Gastroesophageal sphincter (tissue), 3 donors: ENCODE measurements around the gene ZBTB46.

Source experiments
- POLR2AphosphoS5 ChIP-seq: sonication (generic); formaldehyde crosslinking; IDR thresholded peaks from one replicate; pipeline ENCODE4 v1.6.1; 2017; ENCODE audit warnings: antibody characterized with exemption
- TF ChIP-seq, protein P1 (sequence below), 4 experiments: fragments of 200-600 bp in 2 of 4; fragments of 450-650 bp in 2 of 4; sonication (generic) in 1 of 4; IDR thresholded peaks; one replicate each; pipeline ENCODE4 v1.5.1; 2017 to 2019; ENCODE audit warnings: antibody characterized with exemption in 4 of 4, mild to moderate bottlenecking in 2 of 4, moderate library complexity in 2 of 4

DNA sequence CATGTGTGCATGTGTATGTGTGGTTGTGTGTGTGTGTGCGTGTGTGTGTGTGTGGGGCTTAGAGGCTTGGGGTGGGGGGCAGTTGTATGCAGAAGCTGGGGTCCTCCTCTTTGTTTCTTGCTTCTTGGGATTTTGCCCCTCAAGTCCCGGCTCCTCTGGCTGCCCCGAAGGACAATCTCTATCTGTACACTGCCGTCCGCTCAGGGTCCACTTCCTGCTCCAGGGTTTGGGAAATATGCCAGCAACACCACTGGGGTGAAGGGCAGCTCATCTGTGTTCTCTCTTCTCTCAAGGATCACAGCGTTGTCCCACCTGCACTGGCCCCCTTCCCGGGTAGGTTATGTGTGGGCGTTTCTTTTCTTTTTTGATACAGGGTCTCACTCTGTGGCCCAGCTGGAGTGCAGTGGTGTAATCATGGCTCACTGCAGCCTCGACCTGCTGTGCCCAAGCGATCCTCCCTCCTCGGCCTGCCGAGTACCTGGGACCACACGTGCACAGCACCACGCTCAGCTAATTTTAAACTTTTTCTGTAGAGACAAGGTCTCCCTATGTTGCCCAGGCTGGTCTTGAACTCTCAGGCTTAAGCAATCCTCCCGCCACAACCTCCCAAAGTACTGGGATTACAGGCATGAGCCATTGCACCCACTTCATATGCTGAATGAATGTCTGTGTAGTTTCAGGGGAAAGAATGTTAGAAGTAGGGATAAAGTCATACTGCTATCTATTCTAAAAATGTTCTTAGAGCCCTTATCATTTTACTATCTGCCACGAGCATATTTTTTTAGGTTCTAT is 65.8 kb downstream of the ZBTB46 start:
- no peak for TF ChIP-seq POLR2AphosphoS5
- TF ChIP-seq, protein P1, sequence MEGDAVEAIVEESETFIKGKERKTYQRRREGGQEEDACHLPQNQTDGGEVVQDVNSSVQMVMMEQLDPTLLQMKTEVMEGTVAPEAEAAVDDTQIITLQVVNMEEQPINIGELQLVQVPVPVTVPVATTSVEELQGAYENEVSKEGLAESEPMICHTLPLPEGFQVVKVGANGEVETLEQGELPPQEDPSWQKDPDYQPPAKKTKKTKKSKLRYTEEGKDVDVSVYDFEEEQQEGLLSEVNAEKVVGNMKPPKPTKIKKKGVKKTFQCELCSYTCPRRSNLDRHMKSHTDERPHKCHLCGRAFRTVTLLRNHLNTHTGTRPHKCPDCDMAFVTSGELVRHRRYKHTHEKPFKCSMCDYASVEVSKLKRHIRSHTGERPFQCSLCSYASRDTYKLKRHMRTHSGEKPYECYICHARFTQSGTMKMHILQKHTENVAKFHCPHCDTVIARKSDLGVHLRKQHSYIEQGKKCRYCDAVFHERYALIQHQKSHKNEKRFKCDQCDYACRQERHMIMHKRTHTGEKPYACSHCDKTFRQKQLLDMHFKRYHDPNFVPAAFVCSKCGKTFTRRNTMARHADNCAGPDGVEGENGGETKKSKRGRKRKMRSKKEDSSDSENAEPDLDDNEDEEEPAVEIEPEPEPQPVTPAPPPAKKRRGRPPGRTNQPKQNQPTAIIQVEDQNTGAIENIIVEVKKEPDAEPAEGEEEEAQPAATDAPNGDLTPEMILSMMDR (IDR thresholded peaks at IDR 0.05): no peak
